Epithelial cell of proximal tubule (primary cell): ENCODE measurements around the gene FAM72A. TPM values are rescaled to one million over a fixed set of nuclear protein-coding genes. Genes with fewer than 3 reads are reported as not detected.
A peak's percentile ranks its signal among the peaks of the same experiment; 100 is the strongest.
"Not testable (repeated sequence)": the region's sequence is repeated elsewhere in the genome, so short reads cannot be mapped to it uniquely, and the experiment has no call there.

Source experiments
- DNase-seq: peaks from one replicate; pipeline ENCODE4 v3.0.0-alpha.2; 2011; ENCODE audit warnings: low read depth
- H3K4me3 ChIP-seq: 2 replicates; pipeline ENCODE4 v1.5.1; 2011; ENCODE audit warnings: low read depth, mild to moderate bottlenecking, low read length
- total RNA-seq: library from RNA; depleted of rRNA; stranded (reverse); fragments of >200 nt; gene quantifications from 2 replicates; pipeline ENCODE4 v1.2.3, GENCODE V29; 2015

The FAM72A gene
- 5.1 and 6.9 TPM in 2 replicates for total RNA-seq

DNA sequence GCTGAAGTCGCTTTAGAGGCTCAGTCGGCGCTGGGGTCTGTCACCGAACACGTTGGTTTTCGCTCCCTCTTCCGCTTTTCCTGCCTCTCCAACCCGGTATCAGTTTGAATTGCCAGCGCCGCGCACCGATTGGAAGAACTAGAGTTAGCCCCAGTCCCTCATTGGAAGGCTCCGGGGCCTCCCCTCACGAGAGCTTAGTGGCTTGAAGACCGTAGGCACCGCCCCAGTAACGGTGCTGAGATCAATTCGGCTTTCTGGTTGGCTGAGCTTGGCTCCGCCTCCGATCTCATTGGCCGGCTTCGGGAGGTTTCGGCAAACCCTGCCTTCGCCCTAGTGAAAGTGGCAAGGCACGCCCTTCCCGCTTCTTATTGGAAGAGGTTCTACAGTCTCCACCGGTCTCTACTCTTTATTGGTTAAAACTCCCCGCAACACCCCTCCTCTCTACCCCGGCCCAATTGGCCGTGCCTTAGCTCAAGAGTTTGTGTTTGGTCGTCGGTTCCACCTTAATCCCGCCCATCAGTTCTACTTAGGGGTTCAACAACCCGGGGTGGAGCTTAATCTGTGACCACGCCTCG is at the start of gene FAM72A:
TSS of gene FAM72A (minus strand) at position 51 of the 575 bp plus-strand sequence. CDS start 814 bp downstream, outside the sequence.
- peak within 1 kb of the TSS; percentile 58 for H3K4me3 ChIP-seq
- DNase-seq, result peak; percentile 98

DNA sequence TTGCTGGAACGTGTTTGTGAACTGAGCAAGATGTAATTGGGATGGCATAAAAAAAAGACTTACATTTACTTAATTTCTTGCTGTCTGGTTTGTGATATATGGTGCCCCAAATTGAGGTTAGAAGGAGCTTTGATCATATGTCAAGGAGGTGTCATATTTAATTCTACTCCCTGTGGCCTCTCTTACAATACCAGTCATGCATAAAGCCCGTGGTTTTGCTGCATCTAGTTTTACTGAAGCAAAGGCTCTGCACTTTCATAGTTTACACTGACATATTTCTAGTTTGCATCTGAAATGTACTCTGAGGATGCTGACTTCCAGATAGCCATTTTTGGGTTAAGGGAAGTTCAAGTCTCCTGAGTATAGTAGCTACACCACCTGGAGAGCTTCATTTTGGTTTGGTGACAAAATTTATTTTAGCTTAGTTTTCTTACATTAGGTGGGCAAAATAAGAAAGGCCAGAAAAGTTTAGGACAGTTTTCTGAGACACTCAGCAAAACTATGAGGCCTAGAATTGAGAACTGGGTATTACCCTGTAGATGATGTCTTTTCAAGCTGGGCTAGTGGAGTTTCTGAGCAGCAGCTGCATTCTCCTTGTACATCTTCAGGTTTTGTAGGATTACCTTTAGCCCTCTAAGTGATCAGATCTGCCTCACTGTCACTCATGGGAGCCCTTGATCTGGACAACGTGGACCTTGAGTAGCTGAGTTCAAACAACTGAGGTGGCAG is 48.5 kb upstream of the FAM72A start:
- not testable (repeated sequence) for DNase-seq, H3K4me3 ChIP-seq

DNA sequence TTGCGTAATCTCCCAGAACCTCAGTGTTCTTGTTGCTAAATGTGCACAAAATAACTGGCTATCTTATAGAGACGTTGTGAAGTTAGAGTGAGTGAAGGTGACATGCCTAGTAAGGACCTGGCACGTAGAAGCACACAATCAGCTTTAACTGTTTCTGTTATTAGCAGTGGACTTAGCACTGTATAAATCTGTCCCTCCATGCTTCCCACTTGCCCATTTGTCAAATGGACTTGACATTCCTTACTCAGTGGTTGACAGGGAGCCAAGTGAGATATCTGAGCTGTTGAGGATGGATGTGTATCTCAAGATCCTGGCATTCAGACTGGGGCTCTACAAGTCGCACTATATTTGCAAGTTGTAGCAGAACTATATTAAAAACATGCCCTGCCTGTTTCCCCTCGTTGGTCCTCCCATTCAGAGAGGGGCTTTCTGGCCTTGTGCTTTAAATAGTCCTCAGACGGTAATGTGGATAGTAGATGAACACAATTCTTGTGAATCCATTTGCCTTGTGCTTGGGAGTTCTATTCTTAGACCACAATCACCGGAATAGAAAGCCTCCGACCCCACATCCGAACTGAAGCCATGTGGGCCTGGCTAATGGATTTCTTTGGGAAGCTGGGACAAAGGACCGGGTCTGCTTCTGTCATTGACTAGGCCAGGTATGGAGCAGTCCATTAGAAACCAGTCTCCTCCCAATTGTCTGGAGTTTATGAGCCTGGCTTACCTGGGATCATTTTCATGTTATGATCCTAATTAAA is 43.7 kb upstream of the FAM72A start:
- H3K4me3 ChIP-seq, result not testable (repeated sequence)

DNA sequence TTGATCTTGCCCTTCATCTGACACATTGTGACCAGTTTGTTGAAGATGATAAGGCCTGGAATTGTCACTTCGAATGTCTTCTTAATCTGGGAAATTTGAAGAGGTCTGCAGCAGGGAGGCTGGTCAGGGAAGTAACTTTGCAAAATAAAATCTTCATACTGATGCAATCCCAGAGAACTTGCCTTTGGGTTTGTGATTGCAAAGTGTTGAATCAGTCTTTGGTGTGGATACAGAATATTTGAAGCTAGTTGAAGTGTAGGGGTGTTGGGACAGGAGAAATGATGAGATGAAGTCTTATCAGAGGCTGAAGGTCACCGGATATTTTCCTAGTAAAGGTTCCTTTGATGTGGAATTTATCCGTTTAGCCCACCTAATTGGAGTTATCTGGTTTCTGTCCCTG is 42.8 kb upstream of the FAM72A start:
- DNase-seq, H3K4me3 ChIP-seq: not testable (repeated sequence)

More for the DNA sequence above, 43.7 kb upstream of the FAM72A start:
- not testable (repeated sequence) for DNase-seq

DNA sequence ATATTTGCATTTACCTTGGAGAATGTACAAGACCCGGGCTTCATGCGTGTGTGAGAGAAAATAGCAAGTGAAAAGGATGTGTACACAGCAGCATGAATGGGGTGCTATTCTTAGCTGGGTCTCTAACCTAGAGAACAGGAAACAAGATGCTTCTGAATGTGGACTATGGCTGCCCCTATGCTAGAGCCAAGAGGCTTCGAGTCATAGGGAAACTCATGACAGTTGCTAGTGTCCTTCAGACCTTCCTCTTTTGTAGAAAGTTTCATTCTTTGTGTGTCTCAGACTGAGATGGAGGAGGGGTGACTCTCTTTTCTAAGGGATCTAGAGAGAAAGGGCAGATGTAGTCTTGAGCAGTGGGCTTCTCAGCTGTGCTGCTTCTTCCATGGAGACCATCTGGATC is 40.7 kb upstream of the FAM72A start:
- not testable (repeated sequence) for DNase-seq, H3K4me3 ChIP-seq

DNA sequence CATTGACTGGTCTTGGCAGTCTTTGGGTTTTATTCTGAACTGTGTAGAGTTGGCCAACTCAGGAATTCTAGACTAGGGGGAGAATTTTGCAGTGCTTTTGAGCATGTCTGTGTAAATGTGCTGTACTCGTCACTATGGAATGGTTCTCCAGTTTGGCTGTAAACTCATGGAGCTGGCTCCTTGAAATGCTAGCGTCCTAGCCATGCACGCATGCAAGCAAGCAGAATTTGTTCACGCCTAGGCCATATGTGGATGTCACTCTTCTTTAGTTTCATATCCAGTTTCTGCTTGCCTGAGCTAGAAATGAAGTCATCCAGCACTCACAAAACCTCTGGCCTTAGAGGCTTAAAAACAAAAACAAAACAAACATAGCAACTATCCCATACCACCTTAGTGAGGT is 37.6 kb upstream of the FAM72A start:
- H3K4me3 ChIP-seq, DNase-seq: not testable (repeated sequence)

DNA sequence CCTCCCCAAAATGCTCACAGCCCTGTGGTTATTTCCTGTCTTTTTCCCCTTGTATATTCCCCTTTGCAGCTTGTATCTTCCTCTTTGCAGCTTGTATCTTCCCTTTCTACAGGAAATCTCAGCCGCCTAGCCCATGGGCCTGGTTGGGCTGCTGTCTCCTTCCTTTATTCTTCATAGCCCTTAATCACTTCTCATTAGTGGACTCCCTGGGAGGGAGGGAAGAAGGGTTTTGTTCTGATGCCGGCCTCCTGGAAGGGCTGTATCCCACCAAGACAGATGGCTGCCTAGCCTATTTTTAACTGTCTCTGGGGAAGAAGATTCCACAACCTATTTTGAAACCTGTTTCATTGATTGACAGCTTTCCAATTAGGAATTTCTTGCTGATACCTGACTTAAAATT is 32.6 kb upstream of the FAM72A start:
- DNase-seq, H3K4me3 ChIP-seq: not testable (repeated sequence)

DNA sequence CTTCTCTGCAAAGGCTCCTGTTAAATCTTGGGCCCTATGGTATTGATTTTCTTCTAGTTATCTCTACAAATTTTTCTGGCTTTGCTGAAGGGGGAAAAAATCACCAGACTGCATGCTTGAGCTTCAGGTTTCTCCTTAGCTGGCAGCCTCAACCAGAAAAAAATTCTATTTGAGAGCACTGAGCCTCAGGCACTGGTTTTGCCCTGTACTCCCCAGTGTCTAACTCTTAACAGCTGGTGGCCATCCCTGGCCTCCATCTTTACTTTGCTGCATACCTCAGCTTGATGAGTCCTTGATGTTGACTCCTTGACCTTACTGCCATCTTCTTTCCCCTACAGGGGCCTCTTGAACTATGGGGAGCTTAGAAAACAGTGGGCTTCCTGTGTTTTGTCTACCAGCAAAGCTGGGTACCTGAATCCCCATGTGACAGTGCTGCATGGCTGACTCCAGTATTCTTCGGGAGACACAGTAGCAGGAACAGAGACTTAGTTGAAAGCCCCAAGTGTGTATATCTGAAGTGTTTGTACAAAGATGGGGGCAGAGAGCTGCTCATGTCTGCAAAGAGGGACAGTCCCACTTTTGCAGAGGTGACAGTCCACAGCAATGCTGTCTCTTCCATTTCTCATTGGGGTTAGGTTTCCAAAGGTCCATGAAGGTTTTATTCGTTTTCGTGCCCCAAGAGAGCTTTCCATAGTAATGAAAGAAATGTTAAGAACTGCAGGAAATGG is 31.7 kb upstream of the FAM72A start:
- DNase-seq, H3K4me3 ChIP-seq: not testable (repeated sequence)

DNA sequence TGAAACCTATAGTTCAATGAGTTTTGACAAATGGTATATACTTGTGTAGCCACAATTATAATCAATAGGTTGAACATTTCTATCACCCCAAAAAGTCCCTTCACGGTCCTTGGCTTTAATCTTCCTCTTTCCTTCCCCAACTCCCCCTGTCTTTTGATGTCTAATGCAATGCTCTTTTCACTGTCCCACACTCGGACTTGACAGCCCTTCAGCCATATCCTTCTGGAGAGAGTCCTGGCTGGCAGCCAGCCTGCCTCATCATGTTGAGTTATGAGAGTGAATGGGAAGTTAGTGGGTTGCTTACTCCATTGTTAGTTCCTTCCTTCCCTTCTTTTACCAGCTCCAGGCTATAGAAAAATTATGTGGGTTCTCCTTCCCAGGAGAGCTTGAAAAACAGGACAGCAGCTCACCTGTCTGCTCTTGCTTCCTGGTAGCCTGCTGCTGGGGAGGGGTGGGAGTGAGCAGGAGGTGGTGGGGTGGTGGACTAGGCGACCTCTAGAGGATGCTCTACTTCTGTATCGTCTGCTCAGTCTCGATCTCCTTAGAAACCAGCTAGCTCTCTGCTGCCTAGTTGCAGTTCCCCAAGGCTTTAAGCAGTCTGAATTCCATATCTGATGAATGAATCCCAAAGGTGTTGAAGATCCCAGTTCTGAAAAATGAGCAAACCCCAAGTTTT is 30.5 kb upstream of the FAM72A start:
- not testable (repeated sequence) for DNase-seq, H3K4me3 ChIP-seq

DNA sequence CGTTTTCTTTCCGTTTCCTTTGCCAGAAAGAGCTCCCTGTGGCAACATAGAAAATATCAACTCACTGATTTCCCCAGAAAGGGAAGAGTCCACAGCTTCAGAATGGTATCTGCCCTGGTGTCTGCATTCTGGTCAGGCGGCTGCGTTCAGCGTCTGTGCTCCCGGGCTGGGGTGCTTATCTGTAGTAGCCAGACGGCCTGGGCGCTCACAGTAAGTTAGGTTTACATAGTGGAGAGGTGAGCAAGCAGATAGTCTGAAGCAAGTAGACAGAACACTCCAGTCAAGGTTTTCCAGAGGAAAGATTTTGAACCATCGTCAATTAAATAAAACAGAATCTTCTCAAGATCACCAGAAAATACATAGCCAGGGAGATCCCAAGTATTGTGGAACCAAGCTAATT is 29.4 kb upstream of the FAM72A start:
- not testable (repeated sequence) for H3K4me3 ChIP-seq

DNA sequence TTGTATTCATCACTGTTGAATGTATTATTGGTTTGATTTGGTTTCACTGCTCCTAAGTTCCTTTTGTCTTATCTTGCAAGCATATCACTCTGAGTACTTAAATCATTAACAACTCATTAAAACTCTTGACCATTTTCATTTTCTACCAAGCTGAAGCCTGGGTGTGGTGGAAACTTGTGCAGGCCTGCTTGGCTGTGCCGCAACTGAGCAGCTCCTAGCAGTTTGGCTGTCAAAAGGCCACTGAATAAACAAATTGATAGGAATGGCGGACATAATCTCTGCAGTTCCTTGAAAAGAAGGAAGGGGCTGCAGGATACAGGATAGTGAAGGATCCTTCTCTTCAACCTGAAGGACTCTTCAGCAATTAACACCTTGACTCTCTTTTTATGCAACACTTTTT is 26.6 kb upstream of the FAM72A start:
- not testable (repeated sequence) for DNase-seq, H3K4me3 ChIP-seq

More for the DNA sequence above, 29.4 kb upstream of the FAM72A start:
- DNase-seq, result not testable (repeated sequence)

DNA sequence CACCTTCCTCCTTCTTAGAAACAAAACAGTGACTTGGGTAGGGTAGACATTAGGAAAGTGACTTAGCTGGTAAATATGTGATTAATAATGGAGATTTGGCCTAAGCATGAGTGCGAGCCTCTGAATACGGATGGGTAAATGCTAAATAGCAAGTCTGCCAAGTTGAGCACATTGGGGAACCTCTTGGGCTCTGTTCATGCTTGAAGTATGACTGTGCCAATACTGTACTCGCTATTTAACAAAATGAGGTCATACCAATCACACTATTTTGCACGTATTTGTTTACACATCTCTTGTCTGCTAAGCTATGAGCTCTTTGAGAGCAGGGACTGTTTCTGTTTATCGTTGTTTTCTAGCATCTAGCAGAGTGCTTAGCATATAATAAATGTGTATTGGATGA is 24.2 kb upstream of the FAM72A start:
- not testable (repeated sequence) for H3K4me3 ChIP-seq, DNase-seq

DNA sequence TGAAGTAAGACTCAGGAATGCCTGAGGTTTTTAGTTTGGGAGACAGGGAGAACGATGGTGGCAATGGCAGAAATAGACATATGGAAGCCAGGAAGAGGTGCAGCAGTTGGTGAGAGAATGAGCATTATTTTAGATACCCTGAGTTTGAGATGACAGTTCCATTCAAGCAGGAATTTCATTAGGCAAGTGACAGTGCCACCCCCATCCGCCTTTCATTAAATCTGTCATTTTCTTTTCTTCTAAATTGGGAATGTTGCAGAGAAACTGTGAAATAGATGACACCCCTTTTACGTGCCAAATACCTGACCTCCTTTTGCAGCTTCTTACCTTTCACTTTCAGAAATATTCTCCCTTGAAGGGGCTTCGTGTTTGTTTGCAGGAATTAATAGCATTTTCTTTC is 22.7 kb upstream of the FAM72A start:
- not testable (repeated sequence) for H3K4me3 ChIP-seq, DNase-seq

DNA sequence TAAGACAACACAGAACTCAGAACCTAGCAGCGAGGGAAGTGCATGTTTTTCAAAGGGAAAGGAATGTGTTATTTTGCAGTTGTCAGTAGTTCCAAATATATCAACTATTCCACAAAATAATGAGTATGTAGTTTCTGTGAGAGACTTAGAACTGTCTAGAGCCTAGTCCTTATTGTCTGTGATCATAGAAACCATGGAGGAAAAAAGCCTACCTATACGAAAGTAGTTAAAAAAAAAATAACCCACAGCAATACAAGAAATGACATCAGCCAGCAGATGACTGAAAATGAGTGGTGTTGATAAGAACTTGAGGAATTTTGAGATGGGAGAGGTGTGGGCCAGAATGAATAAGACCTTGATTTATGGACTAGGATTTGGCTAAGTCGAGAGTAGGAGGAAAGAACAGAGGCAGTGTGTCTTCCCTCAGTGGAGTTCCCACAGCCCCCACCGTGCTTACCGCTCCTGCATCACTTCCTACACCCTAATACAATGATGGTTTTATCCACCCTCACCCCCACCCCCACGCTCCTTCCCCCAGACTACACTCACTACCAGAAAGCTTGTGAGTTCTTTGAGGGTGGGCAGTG is 21.6 kb upstream of the FAM72A start:
- not testable (repeated sequence) for H3K4me3 ChIP-seq, DNase-seq

DNA sequence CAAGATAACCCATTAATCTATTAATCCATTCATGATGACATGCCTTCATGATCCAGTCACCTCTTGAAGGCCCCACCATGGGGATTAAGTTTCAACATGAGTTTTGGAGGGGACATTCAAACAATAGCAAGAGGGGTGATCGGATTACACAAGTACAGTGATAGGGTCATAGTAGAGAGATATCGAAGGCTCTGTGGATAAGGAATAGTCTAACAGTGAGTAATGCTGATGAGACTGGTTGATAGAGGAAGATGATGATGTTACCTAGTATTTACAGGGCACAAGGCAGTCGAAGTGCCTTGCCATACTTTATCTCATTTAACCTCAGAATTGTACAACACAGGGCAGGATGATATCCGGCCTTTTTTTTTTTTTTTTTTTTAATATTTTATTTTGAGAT is 18.9 kb upstream of the FAM72A start:
- H3K4me3 ChIP-seq, DNase-seq: not testable (repeated sequence)

DNA sequence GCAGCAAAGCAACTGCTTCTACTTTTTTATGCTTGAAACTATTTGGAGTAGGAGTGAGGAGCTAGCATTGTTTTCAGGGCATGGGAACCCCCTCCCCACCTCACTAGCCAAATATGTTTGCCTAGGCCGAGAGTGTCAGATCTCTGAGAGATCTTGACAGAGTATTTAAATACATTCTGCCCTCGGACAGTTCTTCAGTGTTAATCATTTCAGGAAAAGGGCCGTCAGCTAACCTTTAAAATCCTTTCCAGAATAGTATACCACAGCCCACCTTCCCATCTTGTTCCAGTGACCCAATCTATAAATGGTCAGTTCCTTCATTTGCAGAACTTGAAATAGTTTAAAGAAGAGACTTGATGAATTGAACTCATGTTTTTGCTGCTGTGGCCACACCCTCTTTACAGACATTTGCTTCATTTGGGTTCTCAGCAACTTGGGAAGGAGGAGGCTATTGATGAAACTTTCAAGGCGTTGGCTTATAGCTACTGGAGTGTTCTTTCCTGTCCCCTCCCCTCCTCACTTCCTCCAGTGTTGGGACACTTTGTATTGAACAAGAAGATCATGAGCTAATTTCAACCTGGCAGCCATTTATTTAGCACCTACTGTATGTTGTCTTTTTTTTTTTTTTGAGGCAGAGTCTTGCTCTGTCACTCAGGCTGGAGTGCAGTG is 17.8 kb upstream of the FAM72A start:
- not testable (repeated sequence) for DNase-seq, H3K4me3 ChIP-seq

DNA sequence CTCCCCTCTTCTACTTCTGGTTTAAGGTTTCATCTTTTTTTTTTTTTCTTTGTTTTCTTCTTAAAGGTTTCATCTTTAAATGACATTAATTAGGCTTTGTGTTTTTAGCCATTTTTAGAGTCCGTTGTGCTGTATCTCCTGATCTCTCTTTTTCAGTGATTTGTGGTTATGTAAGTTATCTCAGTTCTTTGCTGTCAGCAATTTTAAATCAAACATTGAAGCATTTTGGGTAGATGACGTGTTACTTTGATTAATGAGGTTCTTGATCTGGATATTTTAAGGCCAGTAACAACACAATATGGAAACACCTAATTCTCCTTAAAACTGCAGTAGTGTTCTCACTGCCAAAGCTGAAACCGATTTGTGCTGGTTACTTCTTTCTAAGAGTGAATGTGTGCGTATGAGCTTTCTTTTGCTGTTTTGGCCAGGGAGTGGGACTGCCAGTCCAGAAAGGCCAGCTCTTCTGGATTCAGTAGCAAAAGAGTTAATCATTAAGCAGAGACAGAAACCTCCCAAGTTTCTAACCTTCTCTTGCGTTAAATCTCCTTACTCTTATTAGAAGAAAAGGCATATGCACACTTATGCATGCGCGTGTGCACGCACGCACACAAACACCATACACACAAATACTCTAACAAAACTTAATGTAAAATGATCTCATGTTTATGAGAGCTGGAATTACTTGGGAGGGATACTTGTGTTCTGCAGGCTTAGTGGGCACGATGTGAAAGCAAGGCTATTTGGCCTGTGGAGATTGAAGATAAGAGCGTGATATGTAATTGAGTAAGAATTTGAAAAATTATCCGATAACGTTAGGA is 17.1 kb upstream of the FAM72A start:
- DNase-seq, H3K4me3 ChIP-seq: not testable (repeated sequence)
